Neural crest cell (in vitro differentiated cells): ENCODE data around the gene ASTN1. TPM values are rescaled to one million over a fixed set of nuclear protein-coding genes. Genes with fewer than 3 reads are reported as not detected.

ENCODE experiments used
- DNase-seq: peaks from one replicate; pipeline ENCODE4 v3.0.0; 2021; ENCODE audit warnings: low read depth, mixed read lengths, low spot score
- H3K27ac Mint-ChIP-seq: one replicate; pipeline ENCODE4 v1.8.0; 2021; ENCODE audit warnings: mild to moderate bottlenecking, mixed read lengths; ENCODE audit not compliant: unreplicated experiment
- H3K27me3 Mint-ChIP-seq: 2 replicates; pipeline ENCODE4 v1.8.0; 2021; ENCODE audit warnings: low read depth, mild to moderate bottlenecking, mixed read lengths
- H3K36me3 Mint-ChIP-seq: 2 replicates; pipeline ENCODE4 v1.8.0; 2021; ENCODE audit warnings: low read depth, mild to moderate bottlenecking, mixed read lengths
- H3K4me1 Mint-ChIP-seq: 2 replicates; pipeline ENCODE4 v1.8.0; 2021; ENCODE audit warnings: mixed read lengths
- H3K4me3 Mint-ChIP-seq: one replicate; pipeline ENCODE4 v1.8.0; 2021; ENCODE audit warnings: mild to moderate bottlenecking, mixed read lengths
- H3K9me3 Mint-ChIP-seq: 2 replicates; pipeline ENCODE4 v1.8.0; 2021; ENCODE audit warnings: mixed read lengths
- total RNA-seq: library from RNA; stranded (reverse); gene quantifications from 2 replicates; pipeline ENCODE4 v1.2.1, GENCODE V29; 2021
- TF ChIP-seq, protein P1 (sequence below): fragments of 200-600 bp; sonication (generic); conservative IDR thresholded peaks from 2 replicates; pipeline ENCODE4 v1.5.0; 2021; ENCODE audit warnings: antibody characterized with exemption, mild to moderate bottlenecking

The ASTN1 gene
- total RNA-seq, 1 donor from 2014 or later: 21.8 TPM

DNA sequence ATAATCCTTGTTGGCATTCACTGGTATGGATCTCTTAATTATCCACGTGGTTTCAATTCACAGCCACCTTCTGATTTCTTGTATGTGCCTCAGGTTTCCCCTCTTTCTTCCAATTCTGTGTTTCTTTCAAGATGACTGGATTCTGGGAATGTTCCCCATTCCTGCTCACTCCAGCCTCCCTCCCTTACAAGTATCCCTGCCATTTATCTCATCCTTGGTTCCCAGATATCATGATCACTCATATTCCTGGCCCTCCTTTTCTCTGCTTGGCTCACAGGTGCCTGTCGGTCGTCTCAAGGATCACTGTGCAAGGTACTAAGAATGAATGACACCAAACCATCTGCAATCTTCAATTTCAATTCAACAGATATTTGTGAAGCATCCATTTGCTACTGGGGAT lies 279.2 kb downstream of the ASTN1 start:
- peaks cover 13% of the 10 kb centered on the region for H3K36me3 Mint-ChIP-seq
- no peaks in the 10 kb centered on the region for H3K4me1 Mint-ChIP-seq
- no peak overlapping the region for H3K4me3 Mint-ChIP-seq
- H3K9me3 Mint-ChIP-seq: no peaks in the 10 kb centered on the region
- H3K27me3 Mint-ChIP-seq: no peaks in the 10 kb centered on the region
- DNase-seq: no peak
- no peak overlapping the region for H3K27ac Mint-ChIP-seq
- TF ChIP-seq, protein P1, sequence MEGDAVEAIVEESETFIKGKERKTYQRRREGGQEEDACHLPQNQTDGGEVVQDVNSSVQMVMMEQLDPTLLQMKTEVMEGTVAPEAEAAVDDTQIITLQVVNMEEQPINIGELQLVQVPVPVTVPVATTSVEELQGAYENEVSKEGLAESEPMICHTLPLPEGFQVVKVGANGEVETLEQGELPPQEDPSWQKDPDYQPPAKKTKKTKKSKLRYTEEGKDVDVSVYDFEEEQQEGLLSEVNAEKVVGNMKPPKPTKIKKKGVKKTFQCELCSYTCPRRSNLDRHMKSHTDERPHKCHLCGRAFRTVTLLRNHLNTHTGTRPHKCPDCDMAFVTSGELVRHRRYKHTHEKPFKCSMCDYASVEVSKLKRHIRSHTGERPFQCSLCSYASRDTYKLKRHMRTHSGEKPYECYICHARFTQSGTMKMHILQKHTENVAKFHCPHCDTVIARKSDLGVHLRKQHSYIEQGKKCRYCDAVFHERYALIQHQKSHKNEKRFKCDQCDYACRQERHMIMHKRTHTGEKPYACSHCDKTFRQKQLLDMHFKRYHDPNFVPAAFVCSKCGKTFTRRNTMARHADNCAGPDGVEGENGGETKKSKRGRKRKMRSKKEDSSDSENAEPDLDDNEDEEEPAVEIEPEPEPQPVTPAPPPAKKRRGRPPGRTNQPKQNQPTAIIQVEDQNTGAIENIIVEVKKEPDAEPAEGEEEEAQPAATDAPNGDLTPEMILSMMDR: no peak

DNA sequence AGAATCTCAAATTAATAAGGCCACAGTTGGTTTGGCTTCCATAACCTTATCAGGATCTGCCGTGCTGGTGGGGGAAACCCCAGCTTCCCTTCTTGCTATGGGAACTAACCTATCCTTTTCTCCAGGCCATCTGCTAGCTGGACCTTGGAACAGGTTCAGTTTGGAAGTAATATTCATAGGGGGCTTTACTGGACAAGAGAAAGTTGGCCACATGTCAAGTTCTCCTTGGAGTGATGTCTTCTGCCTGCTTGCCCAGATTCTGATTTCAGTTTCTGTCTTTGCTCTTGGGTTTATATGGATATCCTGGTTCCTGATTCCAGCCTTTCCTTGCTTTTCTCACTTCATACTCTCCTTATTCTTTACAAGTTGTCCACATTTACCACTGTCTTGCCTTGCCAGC lies 279.6 kb downstream of the ASTN1 start:
- H3K9me3 Mint-ChIP-seq: no peaks in the 10 kb centered on the region
- H3K27me3 Mint-ChIP-seq: no peaks in the 10 kb centered on the region
- H3K4me3 Mint-ChIP-seq: no peak overlapping the region
- no peaks in the 10 kb centered on the region for H3K4me1 Mint-ChIP-seq
- H3K27ac Mint-ChIP-seq: no peak overlapping the region
- peaks cover 11% of the 10 kb centered on the region for H3K36me3 Mint-ChIP-seq
- TF ChIP-seq, protein P1: no peak
- no peak for DNase-seq

DNA sequence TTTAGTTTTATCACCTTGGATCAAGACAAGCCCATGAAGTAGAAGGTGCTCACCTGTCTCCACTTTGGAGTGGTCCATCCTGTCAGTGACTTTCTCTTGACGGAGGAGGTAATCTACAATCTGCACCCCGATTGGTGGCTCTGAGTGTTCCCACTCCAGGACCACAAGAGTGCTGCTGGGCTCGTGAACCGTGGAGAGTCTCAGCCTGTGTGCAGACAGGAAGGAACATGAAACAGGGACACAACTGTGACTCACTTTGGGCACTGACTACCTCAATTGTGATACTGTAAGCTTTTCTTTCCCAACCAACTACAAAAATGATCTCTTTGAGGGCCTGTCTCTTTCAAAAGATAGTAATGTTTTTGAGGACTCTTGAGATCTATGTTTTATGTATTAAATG lies 280.2 kb downstream of the ASTN1 start:
- TF ChIP-seq, protein P1: no peak

DNA sequence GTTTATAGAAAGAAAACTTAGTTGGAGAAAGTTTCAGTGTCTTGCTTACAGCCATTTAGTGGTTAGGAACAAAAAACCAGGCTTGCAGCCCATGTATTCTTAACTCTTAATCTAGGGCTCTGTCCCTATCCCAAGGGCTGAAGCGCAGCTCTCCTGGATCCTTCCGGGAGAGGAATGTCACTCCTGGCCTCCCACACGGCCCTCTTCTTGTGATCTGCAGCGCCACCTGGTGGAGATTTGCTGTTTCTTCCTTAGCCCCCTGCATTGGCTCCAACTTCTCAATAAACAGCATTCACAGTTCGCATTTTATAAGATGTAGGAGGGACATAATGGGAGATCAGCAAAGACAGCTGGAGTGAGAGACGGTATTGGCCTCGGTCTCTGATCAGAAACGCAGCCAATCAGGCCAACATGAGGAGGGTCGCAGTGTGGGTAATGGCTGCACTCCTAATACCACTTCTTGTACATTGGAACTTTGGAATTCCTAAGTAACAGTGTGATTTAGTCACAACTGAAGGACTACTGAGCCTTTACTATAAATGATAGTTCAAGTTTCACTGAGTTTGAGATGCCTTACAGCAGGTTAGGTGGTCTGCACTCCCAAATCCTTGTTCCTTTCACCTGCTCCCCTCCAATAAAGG lies 283.4 kb downstream of the ASTN1 start:
- H3K27me3 Mint-ChIP-seq: no peaks in the 10 kb centered on the region
- TF ChIP-seq, protein P1: peak; percentile 95

More for the DNA sequence above, 280.2 kb downstream of the ASTN1 start:
- no peak overlapping the region for H3K4me3 Mint-ChIP-seq
- no peaks in the 10 kb centered on the region for H3K4me1 Mint-ChIP-seq
- peaks cover 11% of the 10 kb centered on the region for H3K36me3 Mint-ChIP-seq
- H3K27me3 Mint-ChIP-seq: no peaks in the 10 kb centered on the region
- H3K9me3 Mint-ChIP-seq: no peaks in the 10 kb centered on the region
- no peak overlapping the region for H3K27ac Mint-ChIP-seq
- no peak for DNase-seq

DNA sequence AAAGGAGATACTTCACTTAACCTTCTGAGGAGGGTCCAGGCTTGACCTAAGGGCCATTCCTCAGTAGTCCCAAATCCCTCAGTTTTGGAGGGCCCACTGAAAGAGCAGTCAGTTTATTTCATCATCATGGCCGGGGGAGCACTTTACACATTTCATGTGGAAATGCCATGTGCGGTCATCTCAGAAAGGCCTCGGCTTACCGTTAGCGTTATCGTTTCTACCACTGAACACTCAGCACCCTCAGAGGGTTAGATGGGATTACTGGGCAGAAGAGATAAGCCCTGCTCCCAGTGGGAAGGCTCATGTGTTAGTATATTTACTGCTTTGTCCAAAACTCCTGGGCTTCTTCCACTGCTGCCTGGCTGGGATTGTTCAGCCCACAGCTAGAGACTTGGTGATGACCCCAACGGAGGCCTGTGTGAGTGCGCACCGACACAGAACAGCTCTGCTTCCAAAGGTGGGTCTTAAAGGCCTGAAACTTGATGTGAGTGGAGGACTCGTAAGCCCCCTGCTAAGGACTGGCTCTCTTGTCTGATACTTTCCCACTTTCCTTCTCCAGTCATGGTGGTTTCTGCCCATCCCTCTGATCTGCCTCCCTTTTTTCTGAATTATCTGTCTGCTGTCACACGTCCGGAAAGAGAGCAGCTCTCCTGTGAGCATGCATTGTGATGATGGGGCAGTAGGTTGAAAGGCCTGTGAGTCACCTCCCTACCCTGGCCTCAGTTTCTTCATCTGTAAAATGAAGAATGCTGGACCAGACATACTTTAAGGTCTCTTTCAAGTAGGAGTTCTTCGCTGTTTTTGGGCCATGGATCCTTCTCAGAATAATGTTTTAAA lies 284.5 kb downstream of the ASTN1 start:
- Mint-ChIP-seq H3K4me3 (no peak overlapping the region), H3K27ac (no peak overlapping the region), H3K27me3 (no peaks in the 10 kb centered on the region), H3K36me3 (no peaks in the 10 kb centered on the region), H3K9me3 (no peaks in the 10 kb centered on the region), H3K4me1 (no peaks in the 10 kb centered on the region)
- no peak for DNase-seq
- TF ChIP-seq, protein P1: no peak

More for the DNA sequence above, 283.4 kb downstream of the ASTN1 start:
- no peak overlapping the region for H3K4me3 Mint-ChIP-seq
- no peaks in the 10 kb centered on the region for H3K9me3 Mint-ChIP-seq
- H3K27ac Mint-ChIP-seq: no peak overlapping the region
- peak; percentile 87 for DNase-seq
- H3K36me3 Mint-ChIP-seq: no peaks in the 10 kb centered on the region
- H3K4me1 Mint-ChIP-seq: no peaks in the 10 kb centered on the region
